ENCODE results near the gene KLC1.

KLC1 gene

DNA sequence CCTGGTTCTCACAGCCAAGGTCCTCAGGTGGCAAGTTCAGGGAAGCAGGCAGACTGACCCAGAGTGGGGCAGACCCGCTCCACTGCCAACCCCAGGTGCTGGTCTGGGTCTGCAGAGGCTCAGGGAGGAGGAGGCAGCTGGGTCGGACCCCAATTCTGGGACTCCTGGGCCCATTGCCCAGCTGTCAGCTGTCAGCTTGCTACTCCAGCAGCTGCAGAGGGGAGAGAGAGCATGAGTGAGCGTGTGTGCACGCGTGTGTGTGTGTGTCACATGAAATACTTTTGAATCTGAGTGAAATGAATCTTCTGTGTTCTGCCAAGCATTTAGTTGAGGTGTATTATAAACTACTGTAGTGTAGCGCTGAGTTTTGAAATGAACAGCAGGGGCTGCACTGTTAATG is 55.5 kb downstream of the KLC1 start:
- no peak overlapping the region for H3K4me3 ChIP-seq (ENCODE audit: low read length)
- no peak for TF ChIP-seq CTCF (conservative IDR thresholded peaks at IDR 0.05; ENCODE audit: low read depth, low read length)
- no peak for DNase-seq (ENCODE audit: low read depth)

- DNase-seq (ENCODE audit: low read depth), result no peak
- no peak overlapping the region for H3K4me3 ChIP-seq (ENCODE audit: low read length)
- no peak for TF ChIP-seq CTCF (conservative IDR thresholded peaks at IDR 0.05; ENCODE audit: low read depth, low read length)
Observed at GRCh38 chr14:103684871-103685270, 55.9 kb downstream of the KLC1 start.

GRCh38 chr14:103685276-103686211 is 56.5 kb downstream of the KLC1 start:
- no peak for TF ChIP-seq CTCF (conservative IDR thresholded peaks at IDR 0.05; ENCODE audit: low read depth, low read length)
- DNase-seq (ENCODE audit: low read depth), result no peak
- H3K4me3 ChIP-seq (ENCODE audit: low read length), result no peak overlapping the region

GRCh38 chr14:103686831-103687485 is 57.9 kb downstream of the KLC1 start:
- no peak for TF ChIP-seq CTCF (conservative IDR thresholded peaks at IDR 0.05; ENCODE audit: low read depth, low read length)
- DNase-seq (ENCODE audit: low read depth), result peak; percentile 53
- H3K4me3 ChIP-seq (ENCODE audit: low read length), result no peak overlapping the region

GRCh38 chr14:103687712-103688111 is 58.7 kb downstream of the KLC1 start:
- no peak overlapping the region for H3K4me3 ChIP-seq (ENCODE audit: low read length)
- no peak for DNase-seq (ENCODE audit: low read depth)
- no peak for TF ChIP-seq CTCF (conservative IDR thresholded peaks at IDR 0.05; ENCODE audit: low read depth, low read length)

- no peak overlapping the region for H3K4me3 ChIP-seq (ENCODE audit: low read length)
- no peak for DNase-seq (ENCODE audit: low read depth)
- no peak for TF ChIP-seq CTCF (conservative IDR thresholded peaks at IDR 0.05; ENCODE audit: low read depth, low read length)
Observed at GRCh38 chr14:103688441-103688840, 59.4 kb downstream of the KLC1 start.
